Measurements from ENCODE around the gene ANKRD17. TPM values are rescaled to one million over a fixed set of nuclear protein-coding genes. Genes with fewer than 3 reads are reported as not detected.

The ANKRD17 gene
- total RNA-seq, 1 experiment from 2014 or later = 62.1 TPM

- BruUV-seq (replicated peaks) = no TSS peak
- Histone ChIP-seq H3K4me1 (ENCODE audit: control insufficient read depth in 1 of 2, insufficient read depth in 2 of 2, low read length in 2 of 2) (no peaks in the 10 kb centered on the region), H3K36me3 (ENCODE audit: control insufficient read depth in 1 of 2, insufficient read depth in 2 of 2, low read length in 2 of 2) (peaks cover 23 to 33% of the 10 kb centered on the region in 2 experiments), H4K20me1 (ENCODE audit: insufficient read depth) (peaks cover 5% of the 10 kb centered on the region; the same call in 1 of the 2 replicates), H3K4me2 (ENCODE audit: low read length) (no peak overlapping the region), H3K9ac (ENCODE audit: low read length) (no peak overlapping the region), H3K27ac (ENCODE audit: low read depth, low read length) (no peak overlapping the region), H3K4me3 (replicated peaks in 1 of 2; ENCODE audit: low read depth in 1 of 2, low read length in 2 of 2) (no peak overlapping the region), H3K9me3 (ENCODE audit: control insufficient read depth in 1 of 2, insufficient read depth in 1 of 2, low read depth in 1 of 2, low read length in 2 of 2) (no peaks in the 10 kb centered on the region), H3K79me2 (ENCODE audit: insufficient read depth, low read length) (peaks cover 55% of the 10 kb centered on the region), H3K27me3 (ENCODE audit: insufficient read depth, low read length) (no peaks in the 10 kb centered on the region), H2AFZ (ENCODE audit: low read depth, low read length, poor library complexity, severe bottlenecking) (no peak overlapping the region), H3K9me2 (ENCODE audit: insufficient read depth) (no peaks in the 10 kb centered on the region)
- CTCF ChIA-PET = no interaction called here
- RAD21 ChIA-PET (ENCODE audit: low non-redundant PET in 1 of 2, low total read pairs in 2 of 2, uncharacterized antibody in 2 of 2, unreplicated experiment in 2 of 2) = no interaction called here
- no peak for ATAC-seq
- DNase-seq (ENCODE audit: low read depth, low spot score) = no peak
- POLR2A ChIA-PET = no interaction called here
- TF ChIP-seq ELF1 (IDR thresholded peaks at IDR 0.05; ENCODE audit: borderline replicate concordance, low read depth) = no peak
- no peak for TF ChIP-seq ATF3 (IDR thresholded peaks at IDR 0.05)
- TF ChIP-seq, protein P1, sequence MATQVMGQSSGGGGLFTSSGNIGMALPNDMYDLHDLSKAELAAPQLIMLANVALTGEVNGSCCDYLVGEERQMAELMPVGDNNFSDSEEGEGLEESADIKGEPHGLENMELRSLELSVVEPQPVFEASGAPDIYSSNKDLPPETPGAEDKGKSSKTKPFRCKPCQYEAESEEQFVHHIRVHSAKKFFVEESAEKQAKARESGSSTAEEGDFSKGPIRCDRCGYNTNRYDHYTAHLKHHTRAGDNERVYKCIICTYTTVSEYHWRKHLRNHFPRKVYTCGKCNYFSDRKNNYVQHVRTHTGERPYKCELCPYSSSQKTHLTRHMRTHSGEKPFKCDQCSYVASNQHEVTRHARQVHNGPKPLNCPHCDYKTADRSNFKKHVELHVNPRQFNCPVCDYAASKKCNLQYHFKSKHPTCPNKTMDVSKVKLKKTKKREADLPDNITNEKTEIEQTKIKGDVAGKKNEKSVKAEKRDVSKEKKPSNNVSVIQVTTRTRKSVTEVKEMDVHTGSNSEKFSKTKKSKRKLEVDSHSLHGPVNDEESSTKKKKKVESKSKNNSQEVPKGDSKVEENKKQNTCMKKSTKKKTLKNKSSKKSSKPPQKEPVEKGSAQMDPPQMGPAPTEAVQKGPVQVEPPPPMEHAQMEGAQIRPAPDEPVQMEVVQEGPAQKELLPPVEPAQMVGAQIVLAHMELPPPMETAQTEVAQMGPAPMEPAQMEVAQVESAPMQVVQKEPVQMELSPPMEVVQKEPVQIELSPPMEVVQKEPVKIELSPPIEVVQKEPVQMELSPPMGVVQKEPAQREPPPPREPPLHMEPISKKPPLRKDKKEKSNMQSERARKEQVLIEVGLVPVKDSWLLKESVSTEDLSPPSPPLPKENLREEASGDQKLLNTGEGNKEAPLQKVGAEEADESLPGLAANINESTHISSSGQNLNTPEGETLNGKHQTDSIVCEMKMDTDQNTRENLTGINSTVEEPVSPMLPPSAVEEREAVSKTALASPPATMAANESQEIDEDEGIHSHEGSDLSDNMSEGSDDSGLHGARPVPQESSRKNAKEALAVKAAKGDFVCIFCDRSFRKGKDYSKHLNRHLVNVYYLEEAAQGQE (IDR thresholded peaks at IDR 0.05; ENCODE audit: low read depth) = no peak
- no peak for TF ChIP-seq SIN3A (IDR thresholded peaks at IDR 0.05; ENCODE audit: low read depth)
- TF ChIP-seq POLR2A (IDR thresholded peaks at IDR 0.05; ENCODE audit: borderline replicate concordance, extremely low read depth, insufficient read depth, insufficient read length) = no peak
- intact Hi-C loops (cut with micrococcal nuclease) = no loop called here
These were observed 167.9 kb downstream of the ANKRD17 start for GRCh38 chr4:73090738-73091137.

DNA sequence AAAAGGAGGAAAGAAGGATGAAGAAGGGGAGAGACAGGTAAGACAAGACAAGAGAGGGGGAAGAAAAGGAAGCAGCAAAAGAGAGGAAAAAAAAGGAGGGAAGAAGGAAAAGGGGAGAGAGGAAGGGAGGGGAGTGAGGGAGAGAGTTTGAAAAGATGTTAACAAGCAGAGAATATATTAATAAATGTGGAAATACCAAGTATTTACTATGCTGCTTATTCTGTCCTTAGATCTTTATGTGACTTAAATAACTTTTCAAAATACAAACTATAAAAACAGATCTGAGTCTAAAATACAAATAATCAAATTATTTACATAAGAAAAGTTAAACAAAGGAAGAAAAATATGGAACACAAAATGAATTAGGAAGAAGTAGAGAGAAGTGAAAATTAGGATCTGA is 170.7 kb downstream of the ANKRD17 start:
- CTCF ChIA-PET = no interaction called here
- peaks cover 22 to 37% of the 10 kb centered on the region in 2 experiments for H3K36me3 ChIP-seq (ENCODE audit: control insufficient read depth in 1 of 2, insufficient read depth in 2 of 2, low read length in 2 of 2)

More for the DNA sequence above, 170.7 kb downstream of the ANKRD17 start:
- Histone ChIP-seq H3K79me2 (ENCODE audit: insufficient read depth, low read length) (peaks cover 66% of the 10 kb centered on the region), H4K20me1 (ENCODE audit: insufficient read depth) (peaks cover 5% of the 10 kb centered on the region; the same call in 1 of the 2 replicates), H3K9me3 (ENCODE audit: control insufficient read depth in 1 of 2, insufficient read depth in 1 of 2, low read depth in 1 of 2, low read length in 2 of 2) (no peaks in the 10 kb centered on the region), H3K4me2 (ENCODE audit: low read length) (no peak overlapping the region), H3K4me3 (replicated peaks in 1 of 2; ENCODE audit: low read depth in 1 of 2, low read length in 2 of 2) (no peak overlapping the region), H3K27me3 (ENCODE audit: insufficient read depth, low read length) (no peaks in the 10 kb centered on the region), H3K9me2 (ENCODE audit: insufficient read depth) (no peaks in the 10 kb centered on the region), H2AFZ (ENCODE audit: low read depth, low read length, poor library complexity, severe bottlenecking) (no peak overlapping the region), H3K27ac (ENCODE audit: low read depth, low read length) (no peak overlapping the region), H3K9ac (ENCODE audit: low read length) (no peak overlapping the region), H3K4me1 (ENCODE audit: control insufficient read depth in 1 of 2, insufficient read depth in 2 of 2, low read length in 2 of 2) (no peaks in the 10 kb centered on the region)
- RAD21 ChIA-PET (ENCODE audit: low non-redundant PET in 1 of 2, low total read pairs in 2 of 2, uncharacterized antibody in 2 of 2, unreplicated experiment in 2 of 2) = no interaction called here
- TF ChIP-seq POLR2AphosphoS5 (IDR thresholded peaks at IDR 0.05; ENCODE audit: low read depth, low read length) (no peak), EGR1 (IDR thresholded peaks at IDR 0.05; ENCODE audit: low read depth) (no peak), POLR2A (IDR thresholded peaks at IDR 0.05; ENCODE audit: borderline replicate concordance, extremely low read depth, insufficient read depth, insufficient read length) (no peak), JUND (IDR thresholded peaks at IDR 0.05) (no peak), YY1 (IDR thresholded peaks at IDR 0.05; ENCODE audit: extremely low read depth, insufficient replicate concordance, low read depth, low read length) (no peak), ZFX (IDR thresholded peaks at IDR 0.05) (no peak), CTCF (IDR thresholded peaks at IDR 0.05 in 2 of 3, conservative IDR thresholded peaks at IDR 0.05 in 1 of 3; ENCODE audit: borderline replicate concordance in 1 of 3, insufficient read depth in 1 of 3, low read depth in 2 of 3, low read length in 2 of 3) (no peak), ZNF274 (IDR thresholded peaks at IDR 0.05; ENCODE audit: low read depth, low read length) (no peak), SIN3A (IDR thresholded peaks at IDR 0.05; ENCODE audit: low read depth) (no peak), MAX (IDR thresholded peaks at IDR 0.05) (no peak), SRF (IDR thresholded peaks at IDR 0.05; ENCODE audit: low read depth) (no peak), SP1 (IDR thresholded peaks at IDR 0.05; ENCODE audit: low read depth) (no peak), CEBPB (IDR thresholded peaks at IDR 0.05; ENCODE audit: low read depth) (no peak), ELF1 (IDR thresholded peaks at IDR 0.05; ENCODE audit: borderline replicate concordance, low read depth) (no peak), RAD21 (IDR thresholded peaks at IDR 0.05; ENCODE audit: low read depth) (no peak)
- no peak for DNase-seq (ENCODE audit: low read depth, low spot score)
- no peak for ATAC-seq
- POLR2A ChIA-PET = no interaction called here
- no TSS peak for BruUV-seq (replicated peaks)
- intact Hi-C loops (cut with micrococcal nuclease) = no loop called here
